Ovary (tissue), 9 donors: Measurements from ENCODE around the gene PDE8A. TPM values are rescaled to one million over a fixed set of nuclear protein-coding genes. Genes with fewer than 3 reads are reported as not detected.

Experiments
- DNase-seq, 5 donors: peaks; one replicate each; pipeline ENCODE4 v3.0.0-alpha.2; 2019 to 2020
- H3K27ac ChIP-seq, 2 donors: fragments of 200-600 bp; one replicate each; pipeline versions ENCODE4 v1.5.1 to v1.8.0; 2019 to 2022
- H3K27me3 ChIP-seq: fragments of 200-600 bp; one replicate; pipeline ENCODE4 v1.8.0; 2022
- H3K36me3 ChIP-seq: fragments of 200-600 bp; sonication (generic); one replicate; pipeline ENCODE4 v1.5.1; 2019
- H3K4me1 ChIP-seq: one replicate; pipeline ENCODE4 v1.8.1; 2013; ENCODE audit warnings: mild to moderate bottlenecking, moderate library complexity; ENCODE audit not compliant: insufficient read depth
- H3K4me3 ChIP-seq: fragments of 200-600 bp; sonication (generic); one replicate; pipeline ENCODE4 v1.5.1; 2017
- H3K9me3 ChIP-seq, 2 donors: fragments of 200-600 bp in 1 of 2; sonication (generic) in 1 of 2; one replicate each; pipeline versions ENCODE4 v1.5.1 to v1.8.1; 2013 to 2019; ENCODE audit warnings: mild to moderate bottlenecking in 1 of 2, moderate library complexity in 1 of 2
- EP300 ChIP-seq: sonication (generic); formaldehyde crosslinking; IDR thresholded peaks from one replicate; pipeline ENCODE4 v1.6.1; 2017; ENCODE audit warnings: antibody characterized with exemption
- POLR2A ChIP-seq: fragments of 450-650 bp; IDR thresholded peaks from one replicate; pipeline ENCODE4 v1.6.1; 2017; ENCODE audit warnings: antibody characterized with exemption, mild to moderate bottlenecking, moderate library complexity
- WGBS, 3 donors: extraction: QIAGEN DNeasy Blood & Tissue Kit in 1 of 3; methylation state at CpG; one replicate each; pipeline versions ENCODE4 v1.1.5 to v1.1.7; 2013 to 2017; 5-methylcytosine and 5-hydroxymethylcytosine counted together
- intact Hi-C, 4 donors: fragments of 100-400 bp; cut with DNase I; formaldehyde crosslinking; loops; one replicate each; pipeline versions ENCODE4 v1.11.0 to v1.15.1; 2022 to 2023
- polyA plus RNA-seq, 2 donors: library from polyadenylated mRNA; stranded (reverse); fragments of 200-250 nt in 1 of 2; fragments of 350-450 nt in 1 of 2; fragmentation: Illumina TruSeq in 1 of 2; extraction: RNeasy Lipid Tissue Mini Kit (QIAGEN cat#74804) in 1 of 2; gene quantifications; one replicate each; pipeline ENCODE4 v1.2.3, GENCODE V29; 2013 to 2014
- total RNA-seq, 7 donors: library from RNA; depleted of rRNA in 2 of 7; stranded (reverse); fragments of >200 nt in 2 of 7; fragmentation: NEBNext Ultra II Directional in 3 of 7; extraction: Animal tissue kit (Norgen Biotek cat#: 25700) in 3 of 7; gene quantifications; one replicate each; pipeline versions ENCODE4 v1.1.0 to v1.2.4, GENCODE V29; 2016 to 2023
- TF ChIP-seq, protein P1 (sequence below), 3 donors: fragments of 450-650 bp in 2 of 3; fragments of 200-600 bp in 1 of 3; IDR thresholded peaks; one replicate each; pipeline versions ENCODE4 v1.5.1 to v1.8.0; 2016 to 2022; ENCODE audit warnings: antibody characterized with exemption in 3 of 3, mild to moderate bottlenecking in 1 of 3
- donor health status: DM: no; HTN: no; CAD: no; lungs with moderate emphysema.
- donor health status: DM: no; HTN: no; CAD: no.
- donor health status: Bipolar disorder and iron deficiency.
- donor health status: DM: yes; HTN: yes; CAD: no.
- donor health status: DM: no; HTN: no; CAD: no.
- donor health status: DM: yes; HTN: yes; CAD: no.

The PDE8A gene
- total and polyA plus RNA-seq, 9 donors, result 13.8 to 61.8 (median 33.2) TPM

DNA sequence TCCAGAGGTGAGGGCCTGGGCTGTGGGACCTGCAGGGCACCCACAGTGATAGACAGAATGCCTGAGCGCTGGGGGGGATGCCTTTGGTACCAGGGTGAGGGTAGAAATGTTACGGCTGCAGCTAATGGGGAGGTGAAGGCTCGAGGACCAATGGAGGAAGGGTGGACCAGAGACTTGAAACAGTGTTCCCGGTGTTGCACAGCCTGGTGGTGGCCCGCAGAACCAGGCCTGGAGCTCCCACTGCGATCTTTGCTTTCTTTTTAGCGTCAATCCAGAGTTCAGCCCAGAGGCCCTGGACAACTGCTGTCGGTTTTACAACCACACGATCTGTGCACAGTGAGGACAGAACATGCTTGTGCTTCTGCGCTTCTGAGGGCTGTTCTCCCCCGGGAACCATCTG, 36.8 kb upstream of the PDE8A start:
- WGBS, 3 donors, result 87 to 92% (median 88%) methylated on average over 11 of the region's 11 CpGs
- no peak for TF ChIP-seq POLR2A
- TF ChIP-seq, protein P1, sequence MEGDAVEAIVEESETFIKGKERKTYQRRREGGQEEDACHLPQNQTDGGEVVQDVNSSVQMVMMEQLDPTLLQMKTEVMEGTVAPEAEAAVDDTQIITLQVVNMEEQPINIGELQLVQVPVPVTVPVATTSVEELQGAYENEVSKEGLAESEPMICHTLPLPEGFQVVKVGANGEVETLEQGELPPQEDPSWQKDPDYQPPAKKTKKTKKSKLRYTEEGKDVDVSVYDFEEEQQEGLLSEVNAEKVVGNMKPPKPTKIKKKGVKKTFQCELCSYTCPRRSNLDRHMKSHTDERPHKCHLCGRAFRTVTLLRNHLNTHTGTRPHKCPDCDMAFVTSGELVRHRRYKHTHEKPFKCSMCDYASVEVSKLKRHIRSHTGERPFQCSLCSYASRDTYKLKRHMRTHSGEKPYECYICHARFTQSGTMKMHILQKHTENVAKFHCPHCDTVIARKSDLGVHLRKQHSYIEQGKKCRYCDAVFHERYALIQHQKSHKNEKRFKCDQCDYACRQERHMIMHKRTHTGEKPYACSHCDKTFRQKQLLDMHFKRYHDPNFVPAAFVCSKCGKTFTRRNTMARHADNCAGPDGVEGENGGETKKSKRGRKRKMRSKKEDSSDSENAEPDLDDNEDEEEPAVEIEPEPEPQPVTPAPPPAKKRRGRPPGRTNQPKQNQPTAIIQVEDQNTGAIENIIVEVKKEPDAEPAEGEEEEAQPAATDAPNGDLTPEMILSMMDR (IDR thresholded peaks at IDR 0.05), result no peak
- TF ChIP-seq EP300, result no peak
- no peak for DNase-seq
- no peak overlapping the region for H3K4me3 ChIP-seq
- H3K9me3 ChIP-seq, result no peaks in the 10 kb centered on the region
- H3K27ac ChIP-seq, result no peak overlapping the region
- intact Hi-C loops, result no loop called here
- H3K36me3 ChIP-seq, result no peaks in the 10 kb centered on the region
- peaks cover 3% of the 10 kb centered on the region for H3K4me1 ChIP-seq
- no peaks in the 10 kb centered on the region for H3K27me3 ChIP-seq

DNA sequence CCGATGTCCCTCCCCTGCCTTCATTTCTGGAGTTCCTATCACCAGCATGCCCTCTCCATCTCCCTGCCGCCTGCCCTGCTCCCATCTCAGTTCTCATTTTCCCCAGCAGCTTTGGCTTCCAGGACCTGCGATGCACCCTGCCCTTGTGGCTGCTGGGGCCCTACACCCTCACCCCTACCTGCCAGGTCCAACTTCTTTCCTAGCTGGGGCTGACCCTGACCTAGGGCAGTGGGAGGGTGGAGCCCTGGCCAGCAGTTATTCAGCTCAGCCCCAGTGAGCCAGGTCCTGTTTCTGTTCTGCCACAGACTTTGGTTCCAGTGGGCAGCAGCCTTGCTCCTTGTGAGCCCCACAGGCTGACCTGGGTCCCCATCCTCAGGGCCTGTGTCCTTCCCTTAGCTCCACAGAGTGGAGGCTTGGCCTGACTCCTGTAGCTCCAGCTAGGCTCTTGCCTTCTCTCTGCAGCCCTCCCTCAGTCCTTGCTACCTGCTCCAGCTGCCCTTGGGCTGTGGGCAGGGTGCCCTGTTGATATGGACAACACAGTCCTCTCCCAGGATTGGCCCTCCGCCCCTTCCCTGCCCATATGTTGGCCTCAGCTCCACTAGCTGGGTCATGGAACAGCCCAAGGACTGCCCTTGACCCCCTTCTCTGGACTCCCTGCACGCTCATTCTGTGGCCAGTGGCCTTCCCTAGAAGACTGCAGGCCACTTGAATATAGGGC, 34.7 kb upstream of the PDE8A start:
- WGBS, 3 donors, result 83 to 88% (median 87%) methylated on average over 5 of the region's 5 CpGs

DNA sequence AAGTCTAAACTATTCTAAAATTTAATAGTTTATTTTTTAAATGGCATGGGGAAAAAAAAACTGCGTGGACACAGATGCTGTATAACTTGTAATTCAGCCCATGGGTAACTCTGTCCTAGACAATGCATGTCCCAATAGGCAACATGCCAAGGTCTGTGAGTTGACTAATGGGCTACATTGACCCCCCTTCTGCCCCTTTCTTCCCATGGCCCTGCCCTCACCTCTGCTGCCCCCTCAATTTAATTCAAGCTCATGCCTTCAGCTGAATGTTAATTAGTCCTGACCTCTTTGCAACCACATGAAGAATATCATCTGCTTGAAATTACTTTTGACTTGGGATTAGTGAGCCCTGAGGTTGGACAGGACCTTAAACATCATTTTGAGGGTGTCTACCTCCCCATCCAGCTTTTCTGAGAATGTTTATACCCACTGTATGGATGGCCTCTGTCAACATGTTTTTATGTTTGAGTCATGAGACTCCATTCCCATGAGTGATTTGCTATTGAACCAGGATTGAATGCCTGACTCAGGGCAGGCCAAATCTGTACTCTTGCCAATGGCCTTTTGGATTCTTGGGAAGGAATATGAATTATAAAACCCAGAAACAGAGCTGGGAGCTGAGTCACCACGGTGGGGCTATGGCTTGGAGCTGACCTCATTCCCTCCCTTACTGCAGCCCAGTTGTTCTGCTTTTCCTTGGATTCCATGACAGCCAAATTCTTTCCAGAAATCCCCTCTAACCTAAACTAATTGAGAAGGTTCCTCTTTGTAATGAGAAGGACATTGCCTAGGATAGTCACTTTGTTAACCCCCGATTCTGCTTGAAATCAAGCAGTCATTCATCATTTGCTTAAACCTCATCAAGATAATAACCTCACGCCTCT, 33.5 kb upstream of the PDE8A start:
- intact Hi-C loops, result no loop called here
- Histone ChIP-seq H3K27ac (no peak overlapping the region), H3K27me3 (no peaks in the 10 kb centered on the region), H3K36me3 (no peaks in the 10 kb centered on the region), H3K9me3 (no peaks in the 10 kb centered on the region), H3K4me1 (peaks cover 3% of the 10 kb centered on the region), H3K4me3 (no peak overlapping the region)
- WGBS, 3 donors, result 57 to 61% (median 58%) methylated on average over 4 of the region's 4 CpGs
- TF ChIP-seq, protein P1 (IDR thresholded peaks at IDR 0.05), result no peak
- TF ChIP-seq POLR2A (no peak), EP300 (no peak)
- peak in 1 of 5 donors; percentile 30 for DNase-seq

More for the DNA sequence above, 34.7 kb upstream of the PDE8A start:
- no peaks in the 10 kb centered on the region for H3K27me3 ChIP-seq
- TF ChIP-seq EP300 (no peak), POLR2A (no peak)
- TF ChIP-seq, protein P1 (IDR thresholded peaks at IDR 0.05), result no peak
- H3K4me3 ChIP-seq, result no peak overlapping the region
- H3K27ac ChIP-seq, result no peak overlapping the region
- DNase-seq, result no peak
- H3K9me3 ChIP-seq, result no peaks in the 10 kb centered on the region
- H3K36me3 ChIP-seq, result no peaks in the 10 kb centered on the region
- intact Hi-C loops, result no loop called here
- H3K4me1 ChIP-seq, result peaks cover 3% of the 10 kb centered on the region

DNA sequence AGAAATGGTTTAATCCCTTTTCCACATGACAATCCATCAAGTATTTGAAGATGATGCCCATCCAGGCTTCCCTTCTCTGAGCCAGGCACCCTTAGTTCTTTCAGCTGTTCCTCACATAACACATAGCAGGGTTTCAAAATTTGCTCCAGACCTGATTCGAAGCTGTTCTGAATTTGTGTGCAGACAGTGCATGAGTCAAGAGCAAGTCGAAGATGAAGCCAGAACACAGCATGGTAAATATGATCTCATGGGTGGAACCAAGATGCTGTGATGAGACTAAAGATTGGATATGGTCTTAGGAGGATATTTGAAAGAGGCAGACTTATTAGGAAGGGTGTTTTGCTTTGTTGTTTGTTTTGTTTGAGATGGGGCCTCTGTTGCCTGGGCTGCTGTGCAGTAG, 32.6 kb upstream of the PDE8A start:
- Histone ChIP-seq H3K27me3 (no peaks in the 10 kb centered on the region), H3K36me3 (no peaks in the 10 kb centered on the region), H3K4me3 (no peak overlapping the region), H3K4me1 (peaks cover 3% of the 10 kb centered on the region), H3K27ac (no peak overlapping the region), H3K9me3 (no peaks in the 10 kb centered on the region)
- intact Hi-C loops, result no loop called here
- no peak for DNase-seq
- WGBS, 3 donors, result 82 to 94% (median 87%) methylated on average over 2 of the region's 2 CpGs
- TF ChIP-seq EP300 (no peak), POLR2A (no peak)
- TF ChIP-seq, protein P1 (IDR thresholded peaks at IDR 0.05), result no peak
